Skeletal muscle cell (primary cell): Measurements from ENCODE around the gene ZSWIM8.

Source experiments
- DNase-seq: peaks from one replicate; pipeline ENCODE4 v3.0.0-alpha.2; 2010; ENCODE audit warnings: low read depth
- H3K4me3 ChIP-seq: 2 replicates; pipeline ENCODE4 v1.5.1; 2011; ENCODE audit warnings: low read depth, mild to moderate bottlenecking, control low read depth, low read length, moderate library complexity

The ZSWIM8 gene

DNA sequence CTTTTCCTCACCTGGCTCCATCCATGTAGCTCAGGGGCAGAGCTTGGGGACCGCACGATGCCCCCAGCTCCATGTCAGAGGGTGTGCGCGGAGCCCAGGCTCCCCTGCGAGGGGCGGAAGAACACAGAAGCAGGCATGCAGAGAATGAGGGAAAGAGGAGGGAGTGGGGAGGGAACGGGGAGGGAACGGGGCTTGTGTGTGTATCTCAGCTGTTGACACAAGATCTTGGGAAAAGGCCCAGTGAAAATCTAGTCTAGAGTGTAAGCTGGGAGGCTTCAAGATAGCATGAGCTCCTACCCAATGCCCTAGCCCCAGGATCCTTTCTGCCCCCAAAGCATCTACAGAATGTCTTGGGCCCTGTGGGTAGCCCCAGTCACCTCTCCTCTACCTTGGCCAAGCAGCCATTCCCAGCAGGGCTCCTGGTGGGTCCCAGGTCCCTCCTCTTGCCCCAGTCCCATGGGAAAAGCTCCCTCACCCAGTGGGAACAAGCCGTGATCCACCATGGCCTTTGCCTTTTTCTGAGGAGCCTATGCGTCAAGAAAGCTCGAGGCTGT is 51.1 kb downstream of the ZSWIM8 start:
- no peak for DNase-seq
- H3K4me3 ChIP-seq: no peak overlapping the region

DNA sequence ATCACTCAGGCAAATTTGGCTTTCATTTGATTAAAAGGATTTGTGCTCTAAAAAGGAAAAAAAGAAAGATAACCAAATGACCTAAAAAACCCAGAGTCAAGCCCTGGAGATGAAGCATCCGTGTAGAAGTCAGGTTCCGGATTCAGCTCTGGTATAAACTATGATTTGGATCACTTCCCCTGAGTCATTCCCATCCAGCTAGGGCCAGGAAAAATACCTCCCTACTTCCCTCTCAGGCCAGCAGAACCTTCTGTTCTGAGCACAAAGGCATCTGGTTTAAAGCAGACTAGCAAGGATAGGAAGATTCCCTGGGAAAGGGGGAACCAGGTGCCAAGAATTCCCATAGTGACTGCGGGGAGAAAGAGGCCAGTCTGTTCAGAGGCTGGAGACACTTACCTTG is 51.7 kb downstream of the ZSWIM8 start:
- no peak overlapping the region for H3K4me3 ChIP-seq
- no peak for DNase-seq

DNA sequence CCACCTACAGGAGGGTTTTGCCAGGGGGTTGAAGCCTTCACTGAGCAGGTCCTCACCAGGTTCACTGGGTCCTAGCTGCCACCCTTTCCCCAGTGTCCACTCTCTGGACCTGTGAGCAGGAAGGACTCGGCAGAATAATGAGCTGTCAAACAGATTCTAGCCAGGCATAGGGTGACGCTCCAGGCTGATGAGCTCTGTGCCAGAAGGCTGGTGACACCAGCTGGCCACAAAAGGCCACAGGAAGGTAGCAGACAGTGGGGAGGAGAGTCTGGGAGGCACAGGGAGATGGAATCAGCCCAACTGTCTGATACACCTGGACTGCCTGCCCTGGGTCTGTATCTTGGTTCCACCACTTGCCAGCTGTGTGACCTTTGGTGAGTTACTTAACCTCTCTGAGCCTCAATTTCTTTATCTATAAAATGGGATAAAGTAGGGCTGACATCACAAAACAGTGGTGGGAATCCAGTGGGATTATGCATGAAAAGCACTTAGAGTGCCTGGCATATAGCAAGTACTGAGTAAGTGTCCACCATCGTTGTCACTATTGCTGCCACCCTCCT is 52.7 kb downstream of the ZSWIM8 start:
- no peak overlapping the region for H3K4me3 ChIP-seq
- DNase-seq: no peak

DNA sequence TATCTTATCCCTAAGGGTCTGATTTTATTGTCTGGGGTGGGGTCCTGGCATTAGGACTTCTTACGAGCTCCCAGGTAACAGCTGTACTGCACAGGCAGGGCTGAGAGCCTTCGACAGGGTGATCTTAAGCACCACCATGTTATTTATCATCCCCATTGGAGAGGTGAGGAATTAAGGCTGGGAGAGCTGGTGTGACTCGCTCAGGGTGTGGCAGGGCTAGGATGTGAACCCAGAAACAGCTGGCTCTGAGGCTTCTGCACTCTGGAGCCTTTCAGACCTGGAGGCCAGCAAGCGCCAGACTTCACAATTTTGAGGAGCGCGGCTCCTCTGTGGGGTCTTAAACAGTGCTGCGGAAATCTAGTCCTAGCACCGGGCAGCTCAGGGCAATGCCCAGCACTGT is 53.4 kb downstream of the ZSWIM8 start:
- no peak for DNase-seq
- H3K4me3 ChIP-seq: no peak overlapping the region

DNA sequence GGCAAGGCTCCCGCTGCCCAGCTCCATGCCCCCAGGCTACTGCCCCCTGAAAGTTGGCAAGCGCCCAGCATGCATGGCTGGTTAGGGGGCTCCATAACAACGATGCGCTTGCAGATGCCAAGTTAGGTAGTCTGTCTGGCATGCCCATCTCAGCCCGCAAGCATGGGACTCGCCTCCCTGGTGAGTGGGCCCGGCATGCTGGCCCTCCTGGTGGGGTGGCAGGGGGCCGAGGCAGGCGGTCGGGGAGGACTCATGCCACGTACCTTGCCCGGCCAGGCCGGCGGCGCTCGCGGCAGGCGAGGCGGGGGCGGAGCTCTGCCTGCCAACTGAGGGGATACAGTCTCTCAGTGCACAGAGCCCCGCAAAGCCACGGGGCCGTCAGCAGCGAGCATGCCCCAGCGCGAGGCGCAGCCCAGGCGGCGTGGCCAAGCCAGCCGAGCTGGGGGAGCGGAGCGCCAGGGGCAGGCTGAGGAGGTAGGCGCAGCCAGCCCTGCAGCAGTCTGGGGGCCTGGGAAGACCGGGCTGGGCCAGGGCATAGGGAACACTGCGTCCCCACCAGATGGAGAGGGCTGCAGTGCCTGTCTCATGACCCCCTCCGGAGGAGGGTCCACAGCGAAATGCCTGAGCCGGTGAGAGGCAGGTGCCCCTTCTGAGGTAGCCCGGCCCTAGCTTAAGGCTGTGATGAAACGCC is 54.0 kb downstream of the ZSWIM8 start:
- no peak overlapping the region for H3K4me3 ChIP-seq
- DNase-seq: no peak

DNA sequence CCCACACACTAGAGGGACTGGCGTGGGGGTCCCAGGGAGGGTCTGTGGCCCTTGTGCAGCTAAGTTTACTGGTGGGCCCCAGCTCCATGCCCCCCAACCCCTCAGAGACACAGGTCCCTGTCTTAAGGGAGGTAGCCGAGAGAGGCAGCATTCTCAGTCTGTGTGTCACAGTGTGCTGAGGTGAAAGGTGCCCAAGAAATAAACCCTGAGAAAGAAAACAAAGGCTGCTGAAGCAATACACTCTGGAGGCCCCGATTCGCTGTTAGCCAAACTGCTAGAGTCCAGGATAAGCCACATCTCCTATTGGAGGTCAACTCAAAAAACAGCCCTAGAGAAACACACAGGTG is 54.6 kb downstream of the ZSWIM8 start:
- H3K4me3 ChIP-seq: no peak overlapping the region
- no peak for DNase-seq

DNA sequence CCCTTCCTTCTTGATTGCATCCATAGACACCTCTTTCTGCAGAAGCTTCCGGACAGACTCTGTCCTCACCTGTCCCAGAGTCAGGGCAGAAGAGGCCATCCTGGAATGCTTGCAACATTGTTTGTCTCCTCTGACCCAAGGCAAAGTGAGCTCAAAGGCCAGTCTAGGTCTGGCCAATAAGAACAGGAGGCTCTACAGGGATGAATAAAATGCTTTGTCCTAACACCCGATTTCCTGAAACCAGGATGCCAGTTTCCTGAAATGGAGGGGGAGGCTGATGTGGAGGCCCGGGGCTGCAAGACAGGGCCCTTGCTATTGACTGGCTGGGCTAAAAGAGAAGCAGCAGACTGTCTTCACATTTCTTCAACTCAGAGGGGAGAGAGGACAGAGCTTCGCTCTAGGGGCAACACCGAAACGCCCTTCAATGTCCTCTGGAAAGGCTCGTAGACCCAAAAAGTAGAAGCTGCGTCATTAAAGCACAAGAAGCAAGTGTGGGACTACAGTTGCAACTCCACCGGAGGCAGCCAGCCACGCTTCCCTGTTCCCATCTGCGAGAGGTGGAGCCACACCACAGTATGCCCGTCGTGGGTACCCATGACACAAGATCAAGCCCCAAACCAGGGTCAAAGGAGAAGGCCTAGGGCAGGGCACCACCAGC is 55.1 kb downstream of the ZSWIM8 start:
- H3K4me3 ChIP-seq: no peak overlapping the region
- DNase-seq: no peak

DNA sequence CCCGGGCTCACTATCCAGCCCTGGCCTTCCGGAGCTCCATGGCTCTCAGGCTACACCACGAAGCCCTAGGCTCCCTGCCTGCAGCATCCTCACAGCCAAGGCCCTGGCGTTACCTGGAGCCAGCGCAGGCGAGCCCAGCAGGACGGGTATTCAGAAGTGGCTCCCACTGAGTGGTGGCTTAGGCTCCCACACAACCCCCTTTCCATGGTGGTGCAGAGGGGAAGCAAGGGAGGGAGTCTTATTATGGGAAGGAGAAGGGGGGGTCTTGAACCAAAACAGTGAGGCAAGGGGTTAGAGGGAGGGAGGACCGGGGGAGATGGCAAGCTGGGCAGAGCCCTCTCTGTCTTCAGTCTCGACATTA is 55.6 kb downstream of the ZSWIM8 start:
- H3K4me3 ChIP-seq: no peak overlapping the region

DNA sequence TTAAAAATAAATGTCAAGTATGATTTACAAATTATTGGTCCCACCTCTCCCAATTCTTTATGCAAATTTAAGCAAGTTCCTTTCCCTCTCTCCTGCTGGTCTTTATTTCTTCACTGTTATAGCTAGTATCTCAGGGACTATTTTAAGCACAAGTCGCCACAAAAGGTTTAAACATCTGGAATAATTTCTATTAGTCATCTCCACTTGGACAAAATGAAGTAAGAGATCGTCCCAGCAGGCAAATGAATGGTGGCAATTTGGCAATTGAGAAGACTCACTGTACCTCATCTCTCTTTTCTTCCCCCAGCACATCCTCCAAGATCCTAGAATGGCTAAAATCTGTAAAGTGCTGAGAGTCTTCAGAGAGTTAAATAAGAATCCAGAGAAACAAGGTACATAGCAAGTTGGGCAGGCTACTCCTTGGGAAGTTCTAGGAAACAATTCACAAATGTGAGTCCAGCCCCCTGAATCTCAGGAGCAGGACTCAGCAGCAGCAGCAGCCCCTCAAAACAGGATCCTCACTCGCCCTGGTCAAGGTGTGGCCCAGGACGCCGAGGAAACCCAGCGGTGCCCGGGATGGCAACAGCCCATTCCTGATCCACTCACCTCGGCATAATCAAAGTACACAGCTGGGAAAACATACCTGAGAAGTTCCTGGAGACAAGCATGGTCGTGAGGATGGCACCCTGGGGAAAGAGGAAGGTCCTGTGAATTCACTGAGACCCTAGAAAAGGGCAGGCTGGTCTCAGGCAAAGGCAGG is 56.3 kb downstream of the ZSWIM8 start:
- H3K4me3 ChIP-seq: no peak overlapping the region
- no peak for DNase-seq

More for the DNA sequence above, 55.6 kb downstream of the ZSWIM8 start:
- DNase-seq: no peak

DNA sequence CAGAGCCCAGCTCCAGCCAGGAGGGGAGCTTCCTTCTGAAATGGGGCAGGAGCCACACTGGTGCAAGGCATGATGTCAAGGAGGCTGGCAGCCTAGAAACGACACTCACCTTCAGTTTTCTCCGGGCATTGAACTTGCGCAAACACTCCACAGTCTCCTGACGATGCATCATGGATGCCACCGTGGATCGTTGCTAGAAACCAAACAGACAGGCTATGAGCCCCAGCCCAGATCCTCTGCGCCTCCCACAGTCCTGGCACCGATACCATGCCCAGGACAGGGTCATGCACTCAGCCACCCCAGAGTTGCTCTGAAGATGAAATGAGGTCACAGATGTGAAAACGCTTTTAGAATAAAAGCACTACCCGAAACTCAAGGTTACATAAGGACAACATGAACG is 56.9 kb downstream of the ZSWIM8 start:
- DNase-seq: no peak
- no peak overlapping the region for H3K4me3 ChIP-seq

DNA sequence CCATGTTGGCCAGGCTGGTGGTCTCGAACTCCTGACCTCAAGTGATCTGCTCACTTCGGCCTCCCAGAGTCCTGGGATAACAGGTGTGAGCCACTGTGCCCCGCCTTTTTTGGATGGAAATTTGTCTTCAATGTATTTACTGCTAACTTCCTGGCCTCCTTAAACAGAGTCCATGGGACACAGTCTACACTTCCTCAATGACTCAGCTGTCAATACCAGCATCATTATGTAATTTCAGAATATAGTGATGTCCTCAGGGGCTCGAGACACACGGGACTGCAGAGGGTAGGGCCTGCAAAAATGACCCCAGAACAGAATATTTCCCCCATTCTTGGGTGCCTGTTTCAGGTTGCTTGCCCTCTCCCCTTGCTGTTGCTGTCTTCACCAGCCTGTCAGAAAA is 57.9 kb downstream of the ZSWIM8 start:
- no peak overlapping the region for H3K4me3 ChIP-seq
- DNase-seq: no peak

DNA sequence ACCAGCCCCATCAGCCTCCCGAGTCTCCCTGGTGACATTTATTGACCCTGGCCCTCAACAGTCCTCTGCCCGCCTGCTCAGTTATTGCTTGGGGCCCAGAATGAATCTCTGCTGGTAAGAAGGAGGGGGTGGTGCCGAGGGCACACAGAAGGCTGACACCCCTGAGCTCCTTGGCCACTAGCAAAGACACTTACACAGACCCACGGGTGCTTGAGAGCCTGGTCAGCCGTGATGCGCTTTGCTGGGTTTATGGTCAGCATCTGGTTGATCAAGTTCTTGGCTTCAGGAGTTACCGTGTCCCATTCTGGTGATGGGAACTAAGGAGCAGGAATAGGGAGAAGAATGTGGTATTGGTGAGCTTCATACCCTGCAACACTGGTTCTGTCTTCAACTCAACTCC is 61.6 kb downstream of the ZSWIM8 start:
- DNase-seq: no peak
- no peak overlapping the region for H3K4me3 ChIP-seq

DNA sequence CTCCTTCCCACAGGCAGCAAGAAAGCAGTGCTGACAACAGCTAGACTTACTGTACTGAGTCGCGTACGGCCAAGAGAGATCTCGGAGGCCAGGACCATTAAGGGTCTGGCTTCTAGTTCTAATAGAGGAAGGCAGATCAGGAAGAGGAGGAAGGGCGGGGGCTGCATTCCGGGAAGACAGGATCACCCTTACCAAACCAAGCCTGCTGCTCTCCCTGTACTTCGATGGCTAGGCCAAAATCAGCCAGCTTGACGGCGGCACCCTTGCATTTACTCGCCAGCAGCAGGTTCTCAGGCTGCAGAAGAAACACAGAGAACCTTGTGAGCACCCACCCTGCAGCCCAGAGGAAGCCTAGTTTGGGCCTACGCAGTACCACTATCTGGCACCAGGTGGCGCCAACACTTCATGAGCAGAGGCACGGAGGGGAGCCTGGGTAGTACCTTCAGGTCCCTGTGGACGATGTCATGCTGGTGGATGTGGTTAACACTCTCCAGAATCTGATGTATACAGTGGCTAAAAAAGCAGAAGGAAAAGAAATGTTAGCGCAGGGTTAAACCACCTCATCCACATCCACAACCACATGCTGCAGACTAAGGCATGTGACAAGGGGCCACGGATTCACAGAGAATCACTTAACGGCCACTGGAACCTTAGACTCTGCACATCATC is 63.5 kb downstream of the ZSWIM8 start:
- DNase-seq: peak; percentile 35
- H3K4me3 ChIP-seq: no peak overlapping the region

DNA sequence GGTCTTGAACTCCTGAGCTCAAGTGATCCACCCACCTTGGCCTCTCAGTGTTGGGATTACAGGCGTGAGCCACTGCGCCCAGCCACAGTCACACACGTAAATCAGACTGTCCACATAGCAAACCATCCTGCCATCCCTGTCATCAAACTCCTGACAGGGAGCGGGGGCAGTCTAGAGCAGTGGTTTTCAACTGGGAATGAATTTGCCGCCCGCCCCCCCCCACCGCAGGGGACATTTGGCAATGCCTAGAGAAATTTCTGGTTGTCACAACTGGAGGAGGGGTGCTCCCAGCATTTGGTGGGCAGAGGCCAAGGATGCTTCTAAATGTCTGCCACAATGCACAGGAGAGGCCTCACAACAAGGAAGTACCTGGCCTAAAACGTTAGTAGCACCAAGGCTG is 64.8 kb downstream of the ZSWIM8 start:
- H3K4me3 ChIP-seq: no peak overlapping the region
- DNase-seq: no peak

DNA sequence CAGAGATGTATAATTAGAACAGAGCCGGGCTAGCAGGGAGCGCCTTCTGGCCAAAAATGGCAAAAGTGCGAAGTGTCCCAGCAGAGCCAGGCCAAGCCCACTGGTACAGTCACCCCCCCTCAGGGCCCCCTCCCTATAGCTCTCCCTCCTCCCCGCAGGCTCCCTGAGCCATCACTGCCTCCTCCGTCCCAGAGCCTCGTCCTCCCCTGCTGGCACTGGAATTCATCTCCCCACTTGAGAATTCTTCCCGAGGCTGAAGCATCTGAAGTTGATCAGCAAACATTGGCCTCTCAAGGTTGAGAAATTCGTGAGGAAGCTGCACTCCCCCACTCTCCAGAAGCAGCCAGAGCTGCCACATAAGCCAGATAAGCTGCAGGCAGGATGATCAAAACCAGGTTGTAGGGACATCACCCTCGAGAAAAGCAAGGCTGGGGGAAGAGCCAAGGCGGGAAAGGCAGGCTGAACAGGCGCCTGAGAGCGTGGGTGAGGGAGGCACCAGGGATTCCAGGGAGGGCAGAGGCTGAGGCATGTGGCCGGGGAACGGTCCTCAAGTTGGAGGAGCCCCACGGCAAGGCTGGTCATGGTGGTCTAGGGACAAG is 65.6 kb downstream of the ZSWIM8 start:
- no peak overlapping the region for H3K4me3 ChIP-seq
- peak; percentile 41 for DNase-seq
